Measurements from ENCODE around the gene SHOC1. TPM values are rescaled to one million over a fixed set of nuclear protein-coding genes. Genes with fewer than 3 reads are reported as not detected.

SHOC1 gene
- total and polyA plus RNA-seq, 2 donors (not counting 3 experiments of a cell fraction or from before 2014, with no cell fraction given), result not detected

- dilution Hi-C loops (cut with MboI; ENCODE audit: extremely low pct_ligation_motif_present, low sequenced_read_pairs), result no loop called here
- no peaks in the 10 kb centered on the region for H3K27me3 ChIP-seq (ENCODE audit: control insufficient read depth in 2 of 2, insufficient read depth in 2 of 2, low read length in 2 of 2)
- no peaks in the 10 kb centered on the region for H3K36me3 ChIP-seq (ENCODE audit: control insufficient read depth in 2 of 2, extremely low read depth in 1 of 2, insufficient read depth in 2 of 2, low read length in 2 of 2)
- no TSS peak for BruUV-seq (replicated peaks)
- no peak overlapping the region for H3K27ac ChIP-seq (ENCODE audit: insufficient read depth, low read depth, low read length)
- no peaks in the 10 kb centered on the region for H3K9me3 ChIP-seq (replicated peaks; ENCODE audit: control insufficient read depth, insufficient read depth, low read length)
- no peaks in the 10 kb centered on the region for H3K9me1 ChIP-seq (replicated peaks; ENCODE audit: control insufficient read depth, extremely low read depth, insufficient read depth, low read length)
- DNase-seq (ENCODE audit: low read depth, low spot score), result no peak
- H2AFZ ChIP-seq (ENCODE audit: low read depth, low read length), result no peak overlapping the region
- intact Hi-C loops (cut with micrococcal nuclease), result no loop called here
- H3K4me3 ChIP-seq (replicated peaks in 1 of 3; ENCODE audit: insufficient read depth in 1 of 3, low read depth in 1 of 3, low read length in 3 of 3), result no peak overlapping the region
- FAIRE-seq, result no peak
- TF ChIP-seq POLR2AphosphoS5 (IDR thresholded peaks at IDR 0.05; ENCODE audit: insufficient read depth, low read depth, low read length) (no peak), GATA2 (IDR thresholded peaks at IDR 0.05; ENCODE audit: insufficient read depth, insufficient read length, low read depth, low read length) (no peak), MAX (IDR thresholded peaks at IDR 0.05; ENCODE audit: insufficient read depth, insufficient read length) (no peak), MYC (IDR thresholded peaks at IDR 0.05; ENCODE audit: low read depth, low read length) (no peak), FOS (IDR thresholded peaks at IDR 0.05; ENCODE audit: borderline replicate concordance, insufficient read depth, low read length) (no peak), CTCF (IDR thresholded peaks at IDR 0.05; ENCODE audit: extremely low read depth in 1 of 2, insufficient read depth in 1 of 2, low read depth in 1 of 2, low read length in 2 of 2) (no peak), JUN (IDR thresholded peaks at IDR 0.05; ENCODE audit: borderline replicate concordance, insufficient read depth, insufficient read length, low read depth) (no peak), POLR2A (IDR thresholded peaks at IDR 0.05; ENCODE audit: low read depth, low read length) (no peak), EZH2 (IDR thresholded peaks at IDR 0.05; ENCODE audit: borderline replicate concordance, low read depth, low read length, severe bottlenecking) (no peak)
- H4K20me1 ChIP-seq (replicated peaks; ENCODE audit: control insufficient read depth, extremely low read depth, insufficient read depth, low read length), result no peaks in the 10 kb centered on the region
- no peak overlapping the region for H3K9ac ChIP-seq (replicated peaks; ENCODE audit: extremely low read depth, insufficient read depth, low read length)
- peaks cover 5% of the 10 kb centered on the region for H3K4me1 ChIP-seq (ENCODE audit: control insufficient read depth, extremely low read depth, insufficient read depth, low read length)
- CTCF ChIA-PET, result no interaction called here
- no peak overlapping the region for H3K4me2 ChIP-seq (ENCODE audit: insufficient read depth, low read length)
- POLR2A ChIA-PET, result no interaction called here
- H3K79me2 ChIP-seq (ENCODE audit: control insufficient read depth, insufficient read depth, low read length), result no peaks in the 10 kb centered on the region
Observed at GRCh38 chr9:111799506-111799905, 4.8 kb upstream of the SHOC1 start.
